Activated effector memory CD4-positive, alpha-beta T cell treated with anti-CD3 and anti-CD28 coated beads, Interleukin-2, amount 50 U/mL, for 16 hours (primary cell): ENCODE results near the gene TCF19.
A peak's percentile ranks its signal among the peaks of the same experiment; 100 is the strongest.
"Not testable (repeated sequence)": the region's sequence is repeated elsewhere in the genome, so short reads cannot be mapped to it uniquely, and the experiment has no call there.

Source experiments
- DNase-seq: peaks from one replicate; pipeline ENCODE4 v3.0.0-alpha.2; 2020

TCF19 gene

DNA sequence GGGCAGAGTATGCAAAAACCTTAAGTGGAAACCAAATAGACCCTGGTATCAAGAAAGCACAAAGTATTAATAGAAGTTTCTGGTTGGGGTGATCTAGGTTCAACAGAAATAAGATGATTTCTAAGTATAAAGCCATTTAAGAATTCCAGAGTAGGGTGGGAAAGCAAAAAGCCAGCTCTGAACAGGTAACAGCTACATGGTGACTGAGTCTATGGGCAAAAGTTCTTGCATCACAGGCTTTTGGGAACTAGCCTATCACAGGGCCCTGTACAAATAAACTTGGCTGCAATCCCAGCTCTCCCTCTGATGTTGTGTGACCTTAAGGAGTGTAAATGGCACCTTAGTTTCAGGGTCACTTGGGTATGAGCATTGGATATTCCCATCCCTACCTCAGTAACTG, 5.5 kb downstream of the TCF19 start:
- DNase-seq, result no peak

DNA sequence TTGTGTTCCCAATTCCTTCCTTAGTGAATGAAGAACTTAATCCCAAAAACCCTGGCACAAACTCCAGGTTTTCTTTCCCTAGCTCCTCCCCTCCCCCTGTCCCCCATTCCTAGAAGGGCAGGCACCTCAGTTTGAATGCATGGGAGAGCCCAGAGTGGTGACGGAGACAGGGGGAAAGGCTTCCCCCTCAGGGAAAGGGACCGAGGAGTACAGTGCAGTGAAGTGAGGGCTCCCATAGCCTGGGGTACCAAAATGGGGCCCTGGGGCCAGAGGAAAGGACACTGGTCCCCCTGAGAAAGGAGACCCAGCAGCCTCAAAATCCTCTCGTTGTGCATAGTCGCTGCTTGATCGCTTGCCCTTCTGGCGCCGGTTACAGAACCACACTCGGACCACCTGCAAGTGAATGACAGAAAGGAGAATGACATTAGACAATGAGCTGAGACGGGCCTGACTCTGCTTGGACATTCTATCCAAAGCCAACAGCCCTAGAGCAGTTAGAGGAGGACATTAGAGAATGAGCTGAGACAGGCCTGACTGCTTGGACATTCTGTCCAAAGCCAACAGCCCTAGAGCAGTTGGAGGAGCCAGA, 6.2 kb downstream of the TCF19 start:
- not testable (repeated sequence) for DNase-seq

DNA sequence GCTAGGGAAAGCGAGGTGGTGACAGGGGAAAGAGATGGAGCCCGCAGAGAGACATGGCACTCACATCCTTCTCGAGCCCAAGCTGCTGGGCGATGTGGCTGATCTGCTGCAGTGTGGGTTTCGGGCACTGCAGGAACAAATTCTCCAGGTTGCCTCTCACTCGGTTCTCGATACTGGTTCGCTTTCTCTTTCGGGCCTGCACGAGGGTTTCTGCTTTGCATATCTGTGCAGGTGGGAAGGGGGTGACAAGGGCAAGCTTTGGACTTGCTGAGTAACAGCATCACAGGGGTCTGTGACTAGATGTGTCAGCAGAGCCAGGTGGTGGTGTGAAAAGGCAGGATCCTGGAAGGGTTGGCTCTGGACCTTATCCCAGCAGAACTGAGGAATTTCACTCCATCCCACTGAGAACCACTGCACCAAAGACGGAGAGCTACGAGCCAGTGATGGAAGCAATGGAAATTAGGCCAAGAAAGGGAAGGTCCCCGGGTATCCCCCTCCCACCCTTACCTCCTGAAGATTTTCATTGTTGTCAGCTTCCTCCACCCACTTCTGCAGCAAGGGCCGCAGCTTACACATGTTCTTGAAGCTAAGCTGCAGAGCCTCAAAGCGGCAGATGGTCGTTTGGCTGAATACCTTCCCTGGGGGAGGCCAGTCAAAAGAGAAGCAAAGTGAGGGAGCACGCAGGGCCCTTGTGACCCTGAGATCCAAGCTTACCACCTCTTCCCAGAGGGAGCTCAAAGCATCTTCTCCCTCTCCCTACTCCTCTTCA, 6.9 kb downstream of the TCF19 start:
- not testable (repeated sequence) for DNase-seq

DNA sequence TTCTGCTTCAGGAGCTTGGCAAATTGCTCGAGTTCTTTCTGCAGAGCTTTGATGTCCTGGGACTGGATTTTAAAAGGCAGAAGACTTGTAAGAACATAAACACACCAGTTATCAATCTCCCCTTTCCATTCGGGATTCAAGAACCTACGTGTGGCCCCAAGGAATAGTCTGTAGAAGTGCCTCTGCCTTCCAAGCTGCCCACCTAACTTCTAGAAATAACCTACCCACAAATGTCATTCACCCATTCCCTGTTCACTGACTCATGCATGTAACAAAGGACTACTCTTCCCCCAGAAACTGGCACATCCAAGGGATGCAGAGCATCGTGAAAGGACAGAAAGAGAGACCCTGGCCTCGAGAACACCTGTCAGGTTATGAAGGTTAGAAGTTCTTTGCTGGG, 7.6 kb downstream of the TCF19 start:
- DNase-seq, result no peak

DNA sequence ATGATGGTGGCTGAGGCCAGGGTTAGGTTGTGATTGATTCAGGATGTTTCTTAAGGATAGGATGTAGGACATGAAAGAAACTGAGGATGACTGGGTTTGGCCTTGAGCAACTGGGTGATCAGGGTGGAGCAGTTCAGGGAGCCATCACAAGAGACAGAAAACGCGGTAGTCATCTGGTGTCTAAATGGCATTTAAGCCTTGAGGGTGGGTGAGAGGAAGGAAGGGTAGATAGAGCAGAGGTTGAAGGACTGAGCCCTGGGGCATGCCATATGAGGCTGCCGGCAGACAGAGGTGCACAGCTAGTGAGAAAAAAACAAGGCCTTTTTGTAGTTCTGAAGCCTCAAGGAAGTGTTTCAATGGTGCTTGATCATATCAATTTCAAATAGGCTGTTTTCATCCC, 10.2 kb downstream of the TCF19 start:
- no peak for DNase-seq

DNA sequence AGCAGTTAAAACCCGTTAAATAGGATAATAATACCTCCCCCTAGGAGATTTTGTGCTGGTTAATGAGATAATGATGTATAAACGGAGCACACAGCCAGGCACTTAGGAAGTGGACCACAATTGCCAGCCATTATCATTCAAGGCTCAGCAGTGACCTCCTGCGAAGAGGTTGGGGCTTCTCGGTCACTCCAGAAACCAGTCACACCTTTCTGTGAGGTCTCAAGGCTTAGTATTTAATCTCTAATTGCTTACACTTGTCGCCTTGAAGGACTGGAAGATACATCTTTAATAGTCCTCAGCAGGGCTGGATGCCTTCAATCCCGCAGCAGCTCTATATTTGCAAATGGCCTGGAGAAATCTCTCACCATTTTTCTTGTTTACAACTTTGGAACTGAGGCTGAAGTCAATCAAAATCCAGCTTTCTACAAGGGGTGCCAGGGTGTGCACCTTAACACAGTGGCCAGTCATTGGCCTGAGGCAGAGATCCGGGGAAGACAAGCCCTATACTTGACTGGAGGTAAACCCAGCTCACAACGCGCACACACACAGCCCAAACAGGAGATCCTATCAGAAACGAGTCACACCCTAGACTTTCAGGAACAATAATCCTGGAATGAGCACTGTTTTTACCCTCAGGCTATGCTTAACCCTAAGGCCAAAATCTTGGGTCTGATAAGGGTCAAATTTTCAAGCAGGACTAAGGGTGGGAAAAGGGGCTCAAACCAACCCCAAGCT, 10.9 kb downstream of the TCF19 start:
- DNase-seq, result no peak

DNA sequence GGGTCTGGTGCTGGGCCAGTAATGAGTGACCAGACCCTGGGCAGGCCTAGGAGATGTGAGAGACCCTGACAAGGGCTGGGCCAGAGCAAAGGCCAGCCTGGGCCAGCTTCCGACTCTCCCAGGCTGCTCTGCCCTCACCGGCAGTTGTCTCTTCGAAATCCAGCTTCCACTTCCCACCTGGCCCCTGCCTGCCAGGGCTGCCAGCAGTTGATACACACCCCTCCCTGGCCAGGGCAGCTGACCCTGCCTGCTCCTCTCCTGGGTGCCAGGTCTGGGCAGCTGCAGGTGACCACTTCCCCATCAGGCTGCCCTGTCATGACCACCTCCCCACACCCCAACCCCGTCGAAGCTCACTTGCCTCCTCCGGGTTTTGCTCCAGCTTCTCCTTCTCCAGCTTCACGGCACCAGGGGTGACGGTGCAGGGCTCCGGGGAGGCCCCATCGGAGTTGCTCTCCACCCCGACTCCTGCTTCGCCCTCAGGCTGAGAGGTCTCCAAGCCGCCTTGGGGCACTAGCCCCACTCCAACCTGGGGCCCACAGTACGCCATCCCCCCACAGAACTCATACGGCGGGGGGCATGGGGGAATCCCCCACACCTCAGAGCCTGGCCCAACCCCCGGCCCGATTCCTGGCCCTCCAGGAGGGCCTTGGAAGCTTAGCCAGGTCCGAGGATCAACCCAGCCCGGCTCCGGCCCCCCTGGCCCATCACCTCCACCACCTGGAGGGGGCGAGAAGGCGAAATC, 11.6 kb downstream of the TCF19 start:
- DNase-seq, result not testable (repeated sequence)

DNA sequence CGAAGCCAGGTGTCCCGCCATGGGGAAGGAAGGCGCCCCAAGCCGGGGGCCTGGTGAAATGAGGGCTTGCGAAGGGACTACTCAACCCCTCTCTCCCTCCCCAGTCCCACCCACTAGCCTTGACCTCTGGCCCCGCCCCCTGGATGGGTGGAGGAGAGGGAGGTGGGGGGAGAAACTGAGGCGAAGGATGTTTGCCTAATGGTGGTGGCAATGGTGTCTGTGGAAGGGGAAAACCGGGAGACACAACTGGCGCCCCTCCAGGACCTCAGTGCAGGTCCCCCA, 12.2 kb downstream of the TCF19 start, which contains the start of gene POU5F1:
POU5F1 (minus strand) TSS at position 83 of the 282 bp plus-strand sequence; CDS start at position 21, 62 bp downstream.
- no peak for DNase-seq

DNA sequence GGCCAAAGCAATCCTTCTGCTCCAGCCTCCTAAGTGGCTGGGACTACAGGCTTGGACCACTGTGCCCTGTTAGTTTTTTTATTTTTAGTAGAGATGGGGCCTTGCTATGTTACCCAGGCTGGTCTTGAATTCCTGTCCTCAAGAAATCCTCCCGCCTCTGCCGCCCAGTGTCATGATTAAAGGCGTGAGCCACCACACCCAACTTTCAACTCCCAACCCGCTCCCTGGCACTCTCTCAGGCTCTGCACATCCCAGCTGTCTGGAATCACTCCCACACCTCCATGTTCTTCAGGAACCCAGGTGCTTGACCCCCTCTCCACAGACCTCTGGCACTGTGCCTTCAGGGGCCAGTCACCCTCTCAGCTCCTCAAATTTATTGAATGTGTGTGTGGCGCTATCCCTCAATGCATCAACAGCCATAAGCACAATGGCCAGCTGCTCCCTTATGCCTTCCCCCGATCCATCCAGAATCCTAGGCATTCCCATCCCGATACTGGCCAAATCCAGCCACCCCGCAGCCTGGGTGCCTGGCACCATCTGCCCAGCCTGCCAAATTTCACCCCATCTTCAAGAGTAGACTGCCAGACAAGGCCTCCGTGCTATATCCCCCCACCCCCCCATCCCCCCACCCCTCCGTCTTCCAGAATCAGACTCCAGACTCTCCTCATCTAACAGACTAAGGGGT, 12.7 kb downstream of the TCF19 start:
- no peak for DNase-seq

DNA sequence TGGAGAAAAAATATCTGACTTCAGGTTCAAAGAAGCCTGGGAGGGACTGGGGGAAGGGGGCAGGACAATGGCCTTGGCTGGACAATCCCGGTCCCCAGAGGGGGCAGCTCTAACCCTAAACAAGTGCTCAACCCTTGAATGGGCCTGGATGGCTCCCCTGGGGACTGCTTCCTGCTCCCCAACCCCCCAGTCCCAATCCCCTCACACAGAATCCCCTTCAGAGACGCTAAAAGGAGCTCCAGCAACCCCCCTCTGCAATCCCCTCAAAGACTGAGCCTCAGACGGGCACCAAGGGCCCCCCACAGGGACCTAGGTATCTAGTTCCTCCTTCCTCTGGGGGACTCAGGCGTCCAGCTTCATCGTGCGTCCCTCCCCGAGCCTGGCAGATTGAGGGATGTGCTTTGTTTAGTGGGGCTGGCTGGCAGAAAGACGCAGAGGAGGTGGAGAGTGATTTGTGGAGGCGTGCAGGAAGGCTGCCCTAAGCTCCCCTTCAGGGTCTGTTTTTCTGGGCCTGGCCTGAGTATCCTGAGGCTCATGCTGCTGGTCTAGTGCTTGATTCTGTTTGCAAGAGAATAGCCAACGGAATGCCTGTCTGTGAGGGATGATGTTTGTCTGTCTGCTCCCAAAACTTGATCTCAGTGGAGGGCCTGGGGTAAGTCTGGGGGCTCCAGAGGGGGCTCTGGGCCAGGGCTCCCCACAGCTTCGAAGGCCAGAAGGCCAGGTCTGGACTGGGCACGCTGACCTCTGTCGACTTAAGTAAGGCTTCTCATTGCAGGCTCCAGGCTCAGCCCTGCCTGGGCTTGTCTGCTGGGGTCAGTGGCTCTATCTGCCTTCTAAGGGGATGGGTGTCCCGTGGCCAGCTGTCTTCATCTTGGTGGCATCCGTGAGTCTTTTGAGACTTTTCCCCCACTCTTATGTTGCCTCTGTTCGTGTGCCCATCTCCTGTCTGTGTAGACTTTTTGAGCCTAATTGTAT, 13.8 kb downstream of the TCF19 start:
- no peak for DNase-seq

DNA sequence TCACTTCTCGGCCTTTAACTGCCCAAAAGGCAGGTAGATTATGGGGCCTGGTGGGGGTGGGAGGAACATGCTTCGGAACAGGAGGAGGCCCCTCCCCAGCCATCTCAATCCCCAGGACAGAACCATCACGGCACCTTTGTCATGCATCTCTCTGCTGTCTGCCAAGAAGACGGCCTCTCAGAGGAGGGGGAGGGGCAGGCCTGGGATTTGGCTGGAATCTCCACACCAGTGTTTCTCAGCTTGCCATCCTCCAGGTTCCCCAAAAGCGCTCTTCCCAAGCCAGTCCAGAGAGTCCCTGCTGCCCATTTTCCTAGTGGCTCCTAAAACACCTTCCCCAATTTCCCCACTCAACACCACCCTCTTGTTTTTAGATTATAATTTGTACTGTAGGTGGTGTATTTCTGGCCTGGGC, 14.6 kb downstream of the TCF19 start:
- DNase-seq, result no peak

DNA sequence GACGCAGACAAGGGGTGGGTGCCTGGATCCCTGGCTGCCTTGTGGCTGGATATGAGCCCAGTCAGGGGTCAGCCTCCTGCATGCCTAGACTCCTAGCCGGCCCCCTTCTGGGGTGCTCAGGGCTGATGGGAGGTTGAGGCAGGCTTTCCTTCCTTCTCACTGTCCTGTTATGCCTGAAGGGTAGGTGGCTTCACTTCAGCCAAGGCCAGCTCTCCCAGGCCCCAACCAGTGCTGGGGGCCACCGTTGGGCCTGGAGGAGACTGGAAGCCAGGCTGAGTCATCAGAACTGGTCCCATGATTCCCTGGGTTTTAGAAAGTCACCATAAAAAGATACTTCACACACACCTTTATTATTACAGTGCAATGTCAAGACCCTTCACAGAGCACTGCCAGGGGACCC, 15.0 kb downstream of the TCF19 start:
- DNase-seq, result no peak

DNA sequence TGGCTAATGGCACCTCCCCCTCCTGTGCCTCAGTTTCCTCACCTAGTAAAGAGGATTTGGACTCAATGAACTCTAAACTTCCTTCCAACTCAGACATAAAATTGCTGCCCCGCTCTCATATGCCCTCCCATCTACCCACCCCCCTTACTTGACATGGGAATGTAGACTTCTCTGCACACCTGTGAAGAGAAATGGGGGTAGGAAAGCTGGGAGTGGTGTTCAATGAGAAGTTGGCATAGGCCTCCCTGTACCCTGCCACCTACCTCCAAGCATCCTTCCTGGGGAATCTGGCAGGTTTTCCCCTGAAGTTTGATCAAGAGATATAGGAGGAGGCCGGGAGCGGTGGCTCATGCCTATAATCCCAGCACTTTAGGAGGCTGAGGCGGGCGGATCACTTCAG, 16.0 kb downstream of the TCF19 start:
- DNase-seq, result no peak

DNA sequence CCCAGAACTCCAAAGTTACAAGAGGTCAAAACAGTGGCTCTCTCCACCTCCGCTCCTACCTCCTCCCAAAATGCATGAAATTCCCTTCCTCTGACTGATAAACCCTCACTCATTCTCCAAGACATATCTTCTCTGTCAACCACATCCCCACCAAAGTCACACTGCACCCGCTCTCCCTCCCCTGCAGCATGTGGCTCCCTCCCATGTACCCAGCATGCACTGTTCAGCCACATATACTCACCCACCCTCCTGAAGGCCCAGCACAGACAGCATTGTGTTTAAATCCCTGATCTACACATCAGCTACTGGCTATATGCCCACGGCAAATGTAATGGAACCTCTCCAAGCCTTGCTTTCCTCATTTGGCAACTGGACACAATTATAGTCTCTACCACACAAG, 17.6 kb downstream of the TCF19 start:
- DNase-seq, result no peak

DNA sequence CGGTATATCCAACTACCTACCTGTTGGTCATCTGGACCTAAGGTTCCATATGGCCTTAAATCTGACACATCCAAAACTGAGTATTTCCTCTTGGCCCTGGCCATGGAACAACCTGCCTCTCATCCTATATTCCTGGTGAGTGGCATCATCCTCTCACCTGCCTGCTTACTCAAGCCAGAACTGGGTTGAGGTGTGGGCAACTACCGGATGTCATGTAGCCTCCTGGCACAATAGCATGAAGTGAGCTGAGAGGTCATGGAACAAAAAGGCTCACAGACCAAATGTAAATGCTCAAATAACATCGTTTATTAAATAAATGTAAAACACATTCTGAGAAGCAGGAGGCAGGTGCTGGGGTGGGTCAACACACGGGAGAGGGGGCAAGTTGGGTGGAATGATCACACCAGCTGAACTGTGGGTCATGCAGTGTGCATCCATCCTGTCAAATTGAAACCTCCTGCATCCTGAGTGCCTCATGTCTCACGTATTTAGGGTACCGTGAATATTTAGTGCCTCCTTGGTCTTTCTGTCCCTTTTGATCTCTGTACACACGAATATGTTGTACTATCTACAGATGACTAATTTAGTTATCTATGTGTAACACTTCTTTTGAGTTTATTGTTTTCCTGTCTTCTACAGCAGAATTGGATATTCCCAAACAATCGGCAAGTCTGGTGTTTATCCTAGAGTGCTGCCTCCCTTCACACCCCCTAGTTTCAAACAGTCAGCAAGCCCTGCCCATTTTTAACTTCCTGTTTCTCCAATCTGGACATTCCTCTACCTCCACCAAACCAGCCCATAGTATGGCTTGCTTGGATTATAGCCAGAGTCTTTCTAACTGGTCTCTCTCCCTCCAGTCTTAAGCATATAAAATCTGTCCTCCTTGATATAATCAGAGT, 20.0 kb downstream of the TCF19 start:
- DNase-seq, result no peak

DNA sequence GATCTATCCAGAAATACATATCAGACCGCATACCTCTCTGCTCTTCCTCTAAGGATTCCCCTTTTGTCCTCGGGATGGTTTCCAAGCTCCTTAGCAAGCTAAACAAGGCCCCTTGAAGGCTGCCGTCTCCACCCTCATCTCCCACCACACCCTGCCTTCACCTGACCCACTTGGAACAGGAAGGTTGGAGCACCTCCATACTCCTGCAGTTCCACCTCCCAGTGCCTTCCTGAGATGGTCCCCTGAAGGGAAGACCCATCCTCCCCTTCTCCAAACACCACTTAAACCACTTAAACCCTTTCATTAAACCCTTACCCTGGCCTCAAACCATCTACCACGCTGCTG, 20.6 kb downstream of the TCF19 start:
- DNase-seq, result no peak

DNA sequence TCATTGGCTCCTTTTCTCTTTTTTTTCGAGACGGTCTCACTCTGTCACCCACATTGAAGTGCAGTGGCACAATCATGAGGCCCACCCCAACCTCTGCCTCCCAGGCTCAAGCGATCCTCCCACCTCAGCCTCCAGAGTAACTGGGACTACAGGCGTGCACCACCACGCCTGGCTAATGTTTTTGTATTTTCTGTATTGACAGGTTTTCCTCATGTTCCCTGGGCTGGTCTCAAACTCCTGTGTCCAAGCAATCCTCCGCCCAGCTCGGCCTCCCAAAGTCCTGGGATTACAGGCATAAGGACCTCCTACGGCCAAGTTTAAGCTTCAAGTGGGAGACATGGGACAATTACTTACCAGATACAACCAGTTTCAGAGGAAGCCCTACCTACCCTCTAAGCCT, 21.5 kb downstream of the TCF19 start:
- DNase-seq, result no peak

DNA sequence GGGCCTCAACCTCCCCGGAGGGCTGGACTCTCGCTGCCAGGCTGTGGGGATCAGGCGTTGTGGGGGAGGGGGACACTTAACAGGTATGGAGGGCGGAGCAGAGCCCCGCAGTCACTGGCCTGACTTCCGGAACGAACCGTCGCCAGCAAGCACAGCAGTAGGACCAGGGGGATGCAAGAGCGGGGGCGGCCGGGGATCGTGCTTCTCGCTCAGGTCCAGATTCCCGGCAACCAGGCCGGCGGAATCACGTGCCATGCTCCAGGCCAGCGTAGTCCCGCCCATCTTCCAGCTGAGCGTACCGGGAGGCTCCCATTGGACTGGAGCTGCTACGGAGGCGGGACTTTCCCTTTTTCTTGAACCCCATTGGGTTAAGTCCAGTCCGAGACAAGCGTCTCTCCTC, 22.1 kb downstream of the TCF19 start:
- peak; percentile 85 for DNase-seq

DNA sequence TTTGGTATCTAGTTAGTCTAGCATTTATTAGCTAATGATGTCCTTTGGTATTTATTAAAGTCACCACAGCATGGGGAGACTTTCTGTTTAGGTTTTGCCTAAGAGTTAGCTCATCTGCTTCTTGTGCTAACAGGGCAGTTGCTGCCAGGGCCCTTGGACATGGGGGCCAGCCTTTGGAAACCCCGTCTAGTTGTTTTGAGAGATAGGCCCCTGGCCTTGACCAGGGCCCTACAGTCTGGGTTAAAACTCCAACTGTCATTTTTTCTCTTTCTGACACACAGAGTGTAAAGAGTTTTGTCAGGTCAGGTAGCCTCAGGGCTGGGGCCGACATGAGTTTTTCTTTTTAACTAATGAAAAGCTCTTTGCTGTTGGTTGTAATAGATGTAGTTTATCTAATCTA, 24.9 kb downstream of the TCF19 start:
- DNase-seq, result not testable (repeated sequence)

DNA sequence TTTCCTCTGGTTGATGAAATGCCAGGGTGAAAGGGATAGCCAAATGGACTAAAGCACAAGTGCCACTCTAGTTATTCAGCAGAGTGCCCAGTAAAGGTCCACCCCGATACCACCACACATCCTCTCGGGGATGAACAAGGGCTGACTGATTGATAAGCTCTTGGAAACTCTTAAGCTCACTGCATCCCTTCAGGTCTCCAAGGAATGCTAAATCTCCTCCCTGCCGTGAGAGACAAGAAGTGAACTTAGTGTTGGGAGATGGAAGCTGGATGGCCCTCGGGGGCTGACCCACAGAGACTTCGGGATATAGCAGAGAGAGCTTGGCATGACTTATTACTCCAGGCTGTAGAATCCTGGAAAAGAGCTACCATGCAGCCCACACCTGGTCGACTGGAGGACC, 25.5 kb downstream of the TCF19 start:
- DNase-seq, result not testable (repeated sequence)

DNA sequence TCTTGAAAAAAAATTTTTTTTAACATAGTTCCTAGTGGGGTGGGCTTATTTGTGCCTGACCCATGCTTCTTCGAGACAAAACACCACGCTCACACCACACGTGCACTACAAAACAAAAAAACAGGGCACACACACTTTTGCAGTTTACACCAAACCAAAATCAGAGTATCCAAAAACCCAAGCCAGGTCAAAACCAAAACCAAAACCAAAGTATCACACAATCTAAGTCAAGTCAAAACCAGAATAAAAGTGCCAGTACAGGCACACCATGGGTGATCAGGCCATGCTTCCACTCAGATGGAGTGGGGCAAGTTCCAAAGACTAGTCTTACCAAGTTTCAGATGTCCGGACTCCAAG, 27.3 kb downstream of the TCF19 start:
- peak; percentile 4 for DNase-seq
